Common myeloid progenitor, CD34-positive (primary cell): ENCODE measurements around the gene SLC6A11.

ENCODE experiments used
- CTCF ChIA-PET: fragments of 350-600 bp; sonication (Branson Sonifier 250); formaldehyde crosslinking; loops from one replicate; lab custom pipeline; 2021; ENCODE audit warnings: antibody characterized with exemption; lab: Charles Lee
- POLR2A ChIA-PET: fragments of 350-600 bp; sonication (Branson Sonifier 250); formaldehyde crosslinking; loops from one replicate; lab custom pipeline; 2021; ENCODE audit warnings: antibody characterized with exemption; lab: Charles Lee
- DNase-seq, 3 donors: peaks; one replicate each; pipeline versions ENCODE4 v3.0.0 to v3.0.0-alpha.2; 2013
- H3K27ac ChIP-seq, 2 experiments: 1 replicate in 1 of 2; 2 replicates in 1 of 2; pipeline ENCODE4 v1.7.0; 2013; ENCODE audit warnings: inconsistent platforms in 2 of 2, low read length in 2 of 2, mild to moderate bottlenecking in 2 of 2, low read depth in 1 of 2, moderate library complexity in 1 of 2; ENCODE audit not compliant: severe bottlenecking in 2 of 2, insufficient read depth in 1 of 2, poor library complexity in 1 of 2
- H3K27me3 ChIP-seq, 5 experiments: replicated peaks in 2 of 5; 1 replicate in 3 of 5; 2 replicates in 2 of 5; pipeline versions ENCODE4 v1.6.1 to v1.7.0; 2013; ENCODE audit warnings: low read length in 4 of 5, mild to moderate bottlenecking in 2 of 5, moderate library complexity in 2 of 5, inconsistent platforms in 1 of 5; ENCODE audit not compliant: insufficient read depth in 5 of 5, control insufficient read depth in 4 of 5
- H3K36me3 ChIP-seq, 4 experiments: 1 replicate in 2 of 4; 2 replicates in 2 of 4; pipeline versions ENCODE4 v1.6.1 to v1.7.0; 2013; ENCODE audit warnings: low read length in 3 of 4, control low read depth in 1 of 4, mild to moderate bottlenecking in 1 of 4; ENCODE audit not compliant: control insufficient read depth in 4 of 4, insufficient read depth in 4 of 4
- H3K4me1 ChIP-seq, 4 experiments: 1 replicate in 3 of 4; 2 replicates in 1 of 4; pipeline versions ENCODE4 v1.6.1 to v1.7.1; 2013; ENCODE audit warnings: low read length in 3 of 4, mild to moderate bottlenecking in 3 of 4, control low read depth in 1 of 4, inconsistent platforms in 1 of 4, moderate library complexity in 1 of 4; ENCODE audit not compliant: control insufficient read depth in 4 of 4, insufficient read depth in 4 of 4; ENCODE audit errors: control extremely low read depth in 1 of 4
- H3K4me3 ChIP-seq, 7 experiments: 1 replicate in 4 of 7; 2 replicates in 3 of 7; pipeline versions ENCODE4 v1.5.1 to v1.7.0; 2013; ENCODE audit warnings: mild to moderate bottlenecking in 7 of 7, low read length in 6 of 7, moderate library complexity in 6 of 7, inconsistent platforms in 2 of 7, low read depth in 2 of 7, control low read depth in 1 of 7; ENCODE audit not compliant: insufficient read depth in 4 of 7, control insufficient read depth in 1 of 7; ENCODE audit errors: extremely low read depth in 1 of 7
- H3K9me3 ChIP-seq, 5 experiments: 1 replicate in 4 of 5; 2 replicates in 1 of 5; pipeline versions ENCODE4 v1.6.1 to v1.7.1; 2013; ENCODE audit warnings: low read length in 4 of 5, mild to moderate bottlenecking in 2 of 5, inconsistent platforms in 1 of 5, low read depth in 1 of 5, moderate library complexity in 1 of 5; ENCODE audit not compliant: control insufficient read depth in 4 of 5, insufficient read depth in 2 of 5; ENCODE audit errors: control extremely low read depth in 1 of 5
- WGBS: methylation state at CpG from one replicate; pipeline ENCODE4 v1.1.5; 2013; ENCODE audit not compliant: insufficient coverage; 5-methylcytosine and 5-hydroxymethylcytosine counted together

The SLC6A11 gene

DNA sequence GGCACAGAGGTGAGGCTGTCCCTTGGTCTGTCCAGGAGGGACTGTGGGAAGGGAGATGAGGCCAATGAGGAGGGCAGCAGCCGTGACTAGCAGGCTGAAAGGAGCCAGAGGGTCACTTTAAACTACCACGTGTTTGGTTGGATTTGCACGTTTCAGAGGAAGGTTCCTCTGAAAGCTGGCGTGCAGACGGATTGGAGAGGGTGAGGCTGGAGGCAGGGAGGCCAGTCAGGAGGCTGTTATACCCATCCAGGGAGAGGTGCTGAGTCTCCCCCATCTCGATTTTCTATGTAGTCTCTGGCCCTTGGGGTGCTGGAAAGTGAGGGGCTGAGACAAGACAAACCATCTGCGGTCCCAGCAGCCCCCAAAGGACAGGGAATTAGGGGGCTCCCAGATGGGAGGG is 116.6 kb downstream of the SLC6A11 start:
- Histone ChIP-seq H3K9me3 (no peaks in the 10 kb centered on the region), H3K27me3 (peaks cover 0 to 4% (median 2%) of the 10 kb centered on the region in 5 experiments), H3K27ac (no peak overlapping the region), H3K4me3 (no peak overlapping the region), H3K36me3 (no peaks in the 10 kb centered on the region), H3K4me1 (no peaks in the 10 kb centered on the region)
- DNase-seq = no peak
- ChIA-PET POLR2A (no interaction called here), CTCF (no interaction called here)
- 84% methylated on average over 7 of the region's 7 CpGs for WGBS

- DNase-seq = no peak
- Histone ChIP-seq H3K27me3 (peaks cover 0 to 4% (median 3%) of the 10 kb centered on the region in 5 experiments), H3K9me3 (no peaks in the 10 kb centered on the region), H3K36me3 (no peaks in the 10 kb centered on the region), H3K4me3 (no peak overlapping the region), H3K4me1 (no peaks in the 10 kb centered on the region), H3K27ac (no peak overlapping the region)
- POLR2A ChIA-PET = no interaction called here
- WGBS = 100% methylated on average over 6 of the region's 8 CpGs
- CTCF ChIA-PET = no interaction called here
Observed at GRCh38 chr3:10933021-10933420, 117.0 kb downstream of the SLC6A11 start.

DNA sequence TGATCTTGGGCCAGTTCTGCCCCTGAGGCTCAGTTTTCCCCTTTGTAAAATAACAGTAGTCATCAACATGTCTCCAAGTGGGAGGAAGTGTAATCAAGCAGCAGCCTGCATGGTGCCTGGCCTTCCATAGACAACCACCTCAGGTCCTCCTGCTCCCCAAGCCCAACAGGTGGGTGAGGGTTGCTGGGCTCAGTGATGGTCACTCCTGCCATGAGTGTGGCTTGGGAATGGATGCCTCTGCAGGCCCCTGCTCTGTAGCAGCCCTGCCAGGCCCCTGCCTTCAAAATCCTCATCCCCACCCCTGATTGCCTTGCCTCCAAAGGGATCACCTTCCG is 117.4 kb downstream of the SLC6A11 start:
- Histone ChIP-seq H3K4me1 (no peaks in the 10 kb centered on the region), H3K4me3 (no peak overlapping the region), H3K9me3 (no peaks in the 10 kb centered on the region), H3K36me3 (no peaks in the 10 kb centered on the region), H3K27ac (no peak overlapping the region), H3K27me3 (peaks cover 0 to 4% (median 3%) of the 10 kb centered on the region in 5 experiments)
- no peak for DNase-seq
- CTCF ChIA-PET = no interaction called here
- POLR2A ChIA-PET = no interaction called here
- WGBS = 100% methylated on average over 1 of the region's 1 CpG

- no peaks in the 10 kb centered on the region for H3K36me3 ChIP-seq
- H3K4me3 ChIP-seq = no peak overlapping the region
- no peak for DNase-seq
- peaks cover 0 to 4% (median 3%) of the 10 kb centered on the region in 5 experiments for H3K27me3 ChIP-seq
- POLR2A ChIA-PET = no interaction called here
- H3K9me3 ChIP-seq = no peaks in the 10 kb centered on the region
- H3K4me1 ChIP-seq = no peaks in the 10 kb centered on the region
- 98% methylated on average over 14 of the region's 19 CpGs for WGBS
- no peak overlapping the region for H3K27ac ChIP-seq
- CTCF ChIA-PET = no interaction called here
Observed at GRCh38 chr3:10933805-10934481, 117.9 kb downstream of the SLC6A11 start.

- Histone ChIP-seq H3K4me3 (no peak overlapping the region), H3K36me3 (no peaks in the 10 kb centered on the region), H3K9me3 (no peaks in the 10 kb centered on the region), H3K4me1 (no peaks in the 10 kb centered on the region), H3K27me3 (peaks cover 0 to 6% (median 3%) of the 10 kb centered on the region in 5 experiments), H3K27ac (no peak overlapping the region)
- WGBS = over 99% methylated on average over 12 of the region's 12 CpGs
- DNase-seq = no peak
- POLR2A ChIA-PET = no interaction called here
- CTCF ChIA-PET = no interaction called here
Observed at GRCh38 chr3:10935028-10935427, 119.0 kb downstream of the SLC6A11 start.

GRCh38 chr3:10935846-10936631 is 120.0 kb downstream of the SLC6A11 start:
- CTCF ChIA-PET = interaction anchor here (2.0 kb wide), 1 partner anchor 10 kb away, joined by 10 read pairs; no protein-coding TSS in a partner anchor

GRCh38 chr3:10936686-10937085 is 120.7 kb downstream of the SLC6A11 start:
- ChIA-PET CTCF (interaction anchor here (2.0 kb wide), 1 partner anchor 9 kb away, joined by 10 read pairs; no protein-coding TSS in a partner anchor), POLR2A (no interaction called here)
- peaks cover 0 to 7% (median 2%) of the 10 kb centered on the region in 5 experiments for H3K27me3 ChIP-seq
- no peaks in the 10 kb centered on the region for H3K4me1 ChIP-seq
- H3K36me3 ChIP-seq = no peaks in the 10 kb centered on the region
- DNase-seq = no peak
- no peaks in the 10 kb centered on the region for H3K9me3 ChIP-seq
- no peak overlapping the region for H3K4me3 ChIP-seq
- WGBS = 100% methylated on average over 7 of the region's 7 CpGs
- no peak overlapping the region for H3K27ac ChIP-seq

More at GRCh38 chr3:10935846-10936631, 120.0 kb downstream of the SLC6A11 start:
- H3K4me3 ChIP-seq = no peak overlapping the region
- H3K9me3 ChIP-seq = no peaks in the 10 kb centered on the region
- 88% methylated on average over 6 of the region's 9 CpGs for WGBS
- no peaks in the 10 kb centered on the region for H3K4me1 ChIP-seq
- no peaks in the 10 kb centered on the region for H3K36me3 ChIP-seq
- DNase-seq = no peak
- POLR2A ChIA-PET = no interaction called here
- H3K27me3 ChIP-seq = peaks cover 0 to 7% (median 2%) of the 10 kb centered on the region in 5 experiments
- H3K27ac ChIP-seq = no peak overlapping the region
